K562 (cell line): ENCODE measurements around the gene ALDH7A1. TPM values are rescaled to one million over a fixed set of nuclear protein-coding genes. Genes with fewer than 3 reads are reported as not detected.
"Not testable (repeated sequence)": the region's sequence is repeated elsewhere in the genome, so short reads cannot be mapped to it uniquely, and the experiment has no call there.

Source experiments
- ATAC-seq: fragments of 200-7000 bp; cut with Tn5 transposase; 3 replicates; pipeline ENCODE4 v1.9.1; 2020; ENCODE audit warnings: moderate library complexity
- BruUV-seq: library from RNA; stranded (reverse); fragments of 400-500 nt; replicated peaks from 2 replicates; lab custom pipeline; 2021; lab: Mats Ljungman, UMichigan
- CTCF ChIA-PET: fragments of 300-600 bp; formaldehyde crosslinking; extraction: SDS; loops from one replicate; lab custom pipeline; 2021; ENCODE audit warnings: low intra/inter-chr PET ratio; lab: Yijun Ruan, JAX
- POLR2A ChIA-PET: fragments of 300-600, 350-650 bp; sonication (Branson Sonifier 250); formaldehyde crosslinking; extraction: SDS; loops from one replicate; lab custom pipeline; 2021; ENCODE audit warnings: antibody characterized with exemption, inconsistent platforms; lab: Yijun Ruan, JAX
- DNase-seq, 4 experiments: peaks; one replicate each; pipeline versions ENCODE4 v3.0.0 to v3.0.0-alpha.2; 2011 to 2018; ENCODE audit warnings: low spot score in 3 of 4, mixed read lengths in 3 of 4; ENCODE audit errors: extremely low read depth in 1 of 4
- FAIRE-seq: peaks from 2 replicates; lab custom pipeline; 2011; peaks lifted over from hg19 to GRCh38; lab: Jason Lieb, UNC
- H2AFZ ChIP-seq: 2 replicates; pipeline ENCODE4 v1.6.0; 2011; ENCODE audit warnings: low read depth, low read length, control low read depth, inconsistent platforms
- H3K27ac ChIP-seq: fragments of 200-600 bp; 3 replicates; pipeline ENCODE4 v1.8.0; 2011; ENCODE audit warnings: low read depth, mild to moderate bottlenecking, control low read depth, inconsistent platforms, low read length, moderate library complexity, mixed read lengths; ENCODE audit errors: extremely low read depth
- H3K27me3 ChIP-seq, 2 experiments: fragments of 300-600 bp in 1 of 2; 2 replicates in 1 of 2; 3 replicates in 1 of 2; pipeline versions ENCODE4 v1.6.0 to v1.8.0; 2011; ENCODE audit warnings: inconsistent platforms in 2 of 2, low read length in 2 of 2, mild to moderate bottlenecking in 1 of 2, mixed read lengths in 1 of 2, moderate library complexity in 1 of 2; ENCODE audit not compliant: control insufficient read depth in 2 of 2, insufficient read depth in 2 of 2
- H3K36me3 ChIP-seq: fragments of 300-600 bp; 3 replicates; pipeline ENCODE4 v1.8.0; 2011; ENCODE audit warnings: mild to moderate bottlenecking, low read length, inconsistent platforms; ENCODE audit not compliant: control insufficient read depth, insufficient read depth
- H3K4me1 ChIP-seq, 2 experiments: fragments of 200-600 bp in 1 of 2; replicated peaks in 1 of 2; 2 replicates in 1 of 2; 3 replicates in 1 of 2; pipeline versions ENCODE4 v1.5.1 to v1.8.0; 2011; ENCODE audit warnings: inconsistent platforms in 2 of 2, low read length in 2 of 2, mild to moderate bottlenecking in 1 of 2, mixed read lengths in 1 of 2, moderate library complexity in 1 of 2; ENCODE audit not compliant: control insufficient read depth in 2 of 2, insufficient read depth in 2 of 2
- H3K4me2 ChIP-seq: 2 replicates; pipeline ENCODE4 v1.6.1; 2011; ENCODE audit warnings: low read length, control low read depth, inconsistent platforms, mixed read lengths; ENCODE audit not compliant: insufficient read depth
- H3K4me3 ChIP-seq: fragments of 200-600 bp; sonication (generic), shearing (Covaris generic); 2 replicates; pipeline ENCODE4 v1.5.1; 2016; ENCODE audit warnings: control low read depth, inconsistent platforms
- H3K79me2 ChIP-seq: fragments of 200-600 bp; 3 replicates; pipeline ENCODE4 v1.8.0; 2011; ENCODE audit warnings: low read length, inconsistent platforms; ENCODE audit not compliant: control insufficient read depth, insufficient read depth
- H3K9ac ChIP-seq, 2 experiments: 2 replicates each; pipeline versions ENCODE4 v1.6.0 to v1.6.1; 2011; ENCODE audit warnings: low read depth in 2 of 2, low read length in 2 of 2, control low read depth in 1 of 2, inconsistent platforms in 1 of 2, mild to moderate bottlenecking in 1 of 2, mixed read lengths in 1 of 2; ENCODE audit not compliant: insufficient read depth in 1 of 2
- H3K9me1 ChIP-seq: one replicate; pipeline ENCODE4 v1.6.0; 2011; ENCODE audit warnings: inconsistent platforms, mild to moderate bottlenecking, low read length, moderate library complexity; ENCODE audit not compliant: control insufficient read depth, insufficient read depth
- H3K9me3 ChIP-seq: replicated peaks from 2 replicates; pipeline ENCODE4 v1.5.1; 2011; ENCODE audit warnings: low read depth, low read length, inconsistent platforms; ENCODE audit not compliant: control insufficient read depth, insufficient read depth
- H4K20me1 ChIP-seq: replicated peaks from 2 replicates; pipeline ENCODE4 v1.6.1; 2011; ENCODE audit warnings: low read length, inconsistent platforms, mixed read lengths; ENCODE audit not compliant: control insufficient read depth, insufficient read depth
- WGBS: fragments of 100-300 bp; shearing (Covaris generic); methylation state at CpG from one replicate; pipeline ENCODE4 v1.1.6; 2016; ENCODE audit warnings: low coverage, mixed read lengths; ENCODE audit not compliant: insufficient coverage; ENCODE audit errors: missing lambda C conversion rate; 5-methylcytosine and 5-hydroxymethylcytosine counted together
- in situ Hi-C: fragments of 300-500 bp; cut with MboI; formaldehyde crosslinking; loops from 4 replicates; pipeline ENCODE4 v1.15.0; 2018; ENCODE audit warnings: inconsistent platforms, mixed read lengths
- intact Hi-C: fragments of 100-400 bp; cut with micrococcal nuclease; formaldehyde crosslinking; loops from 2 replicates; pipeline ENCODE4 v1.14.2; 2022
- polyA plus RNA-seq, 8 experiments: library from polyadenylated mRNA; depleted of rRNA in 4 of 8; stranded (reverse) in 5 of 8; unstranded in 3 of 8; fragments of >200 nt; fragmentation: Nextera tagmentation in 2 of 8; fragmentation: Illumina TruSeq in 1 of 8; extraction: Ambion mirVana in 2 of 8; extraction: Trizol in 1 of 8; gene quantifications; 2 replicates each; pipeline versions ENCODE4 v1.2.1 to v1.2.3, GENCODE V29; 2011 to 2014; ENCODE audit warnings: inconsistent platforms in 1 of 8, missing spikeins in 1 of 8
- total RNA-seq, 7 experiments: library from RNA; depleted of rRNA in 6 of 7; stranded (reverse); fragments of >200 nt in 6 of 7; fragmentation: Illumina TruSeq in 2 of 7; extraction: Trizol in 2 of 7; gene quantifications; 2 replicates each; pipeline versions ENCODE4 v1.2.1 to v1.2.3, GENCODE V29; 2011 to 2021; ENCODE audit warnings: low replicate concordance in 1 of 7
- TF ChIP-seq, protein P1 (sequence below): fragments of 450-650 bp; IDR thresholded peaks from 2 replicates; pipeline ENCODE4 v1.6.1; 2018; ENCODE audit warnings: mild to moderate bottlenecking, low read depth; ENCODE audit not compliant: partially characterized antibody

The ALDH7A1 gene
- total and polyA plus RNA-seq, 9 of the 15 experiments (the other 6 are each of a cell fraction or from before 2014, with no cell fraction given), result 0.04 to 0.49 TPM; not detected in 7

DNA sequence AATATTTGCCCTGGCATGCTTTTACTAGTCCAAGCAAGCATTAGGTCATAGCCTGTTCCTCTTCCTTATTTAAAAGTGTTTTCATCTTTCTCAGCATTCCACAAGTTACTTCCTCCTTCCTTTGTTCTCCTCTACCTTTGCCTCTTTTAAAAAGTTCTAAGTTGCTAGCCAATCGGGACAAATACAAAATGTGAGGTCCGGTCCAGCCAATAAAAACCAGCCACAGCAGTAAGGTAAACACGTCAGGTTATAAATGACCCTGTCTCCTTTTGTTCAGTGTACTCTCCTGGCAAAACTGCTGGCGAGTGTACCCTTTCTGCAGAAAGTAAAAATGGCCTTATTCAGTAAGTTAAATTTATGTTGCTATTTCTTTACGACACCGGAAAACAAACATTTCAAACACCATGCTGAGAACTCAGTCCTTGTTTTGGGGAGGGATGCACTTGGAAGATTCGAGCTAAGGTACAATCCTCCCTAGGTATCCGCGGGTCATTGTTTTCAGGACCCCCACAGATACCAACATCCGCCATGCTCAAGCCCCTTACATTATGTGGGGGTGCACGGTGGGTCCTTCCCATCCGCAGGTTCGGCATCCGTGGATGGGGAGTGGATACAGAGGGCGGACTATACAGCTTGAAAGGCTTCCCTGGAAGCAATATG lies 5.1 kb upstream of the ALDH7A1 start:
- intact Hi-C loops, H3K27me3 ChIP-seq, BruUV-seq, H4K20me1 ChIP-seq, FAIRE-seq, ATAC-seq: not testable (repeated sequence)
- H2AFZ ChIP-seq, result peak overlapping the region; percentile 100
- H3K9ac ChIP-seq, result peak overlapping the region in 1 of 2 experiments; percentile 87; a peak in 1 of 4 replicates
- POLR2A ChIA-PET, result interaction anchor here (1.0 kb wide), 1 partner anchor 28 kb away, joined by 3 read pairs; no protein-coding TSS in a partner anchor
- H3K4me2 ChIP-seq, result peak overlapping the region; percentile 95
- peaks cover 24% of the 10 kb centered on the region for H3K36me3 ChIP-seq
- WGBS, result 69% methylated on average over 14 of the region's 15 CpGs
- peak in 1 of 4 experiments; percentile 14 for DNase-seq
- H3K79me2 ChIP-seq, result peaks cover 38% of the 10 kb centered on the region
- TF ChIP-seq, protein P1, sequence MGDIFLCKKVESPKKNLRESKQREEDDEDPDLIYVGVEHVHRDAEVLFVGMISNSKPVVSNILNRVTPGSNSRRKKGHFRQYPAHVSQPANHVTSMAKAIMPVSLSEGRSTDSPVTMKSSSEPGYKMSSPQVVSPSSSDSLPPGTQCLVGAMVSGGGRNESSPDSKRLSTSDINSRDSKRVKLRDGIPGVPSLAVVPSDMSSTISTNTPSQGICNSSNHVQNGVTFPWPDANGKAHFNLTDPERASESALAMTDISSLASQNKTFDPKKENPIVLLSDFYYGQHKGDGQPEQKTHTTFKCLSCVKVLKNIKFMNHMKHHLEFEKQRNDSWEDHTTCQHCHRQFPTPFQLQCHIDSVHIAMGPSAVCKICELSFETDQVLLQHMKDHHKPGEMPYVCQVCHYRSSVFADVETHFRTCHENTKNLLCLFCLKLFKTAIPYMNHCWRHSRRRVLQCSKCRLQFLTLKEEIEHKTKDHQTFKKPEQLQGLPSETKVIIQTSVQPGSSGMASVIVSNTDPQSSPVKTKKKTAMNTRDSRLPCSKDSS, result peak; percentile 62
- TF ChIP-seq, all 486 proteins: peak for 1; not testable (repeated sequence) for 485
- Histone ChIP-seq H3K27ac (peak overlapping the region; percentile 87; the same call in 2 of the 3 replicates), H3K4me1 (peaks cover 5 to 25% of the 10 kb centered on the region in 2 experiments; a peak in 3 of 5 replicates), H3K4me3 (peak overlapping the region; percentile 100)
- in situ Hi-C loops, H3K9me1 ChIP-seq, H3K9me3 ChIP-seq: not testable (repeated sequence)
- CTCF ChIA-PET, result interaction anchor here (0.6 to 2.1 kb wide), 3 partner anchors 181 to 261 kb away, joined by 3 to 21 read pairs (median 3); no protein-coding TSS in a partner anchor
